Caco-2 (cell line): ENCODE data around the gene ANKRD60. TPM values are rescaled to one million over a fixed set of nuclear protein-coding genes. Genes with fewer than 3 reads are reported as not detected.

Experiments
- BruUV-seq: library from RNA; stranded (reverse); fragments of 400-500 nt; replicated peaks from 2 replicates; lab custom pipeline; 2021; lab: Mats Ljungman, UMichigan
- CTCF ChIA-PET: fragments of 300-600 bp; sonication (Branson Sonifier 250); formaldehyde crosslinking; loops from one replicate; lab custom pipeline; 2022; ENCODE audit warnings: antibody characterized with exemption; lab: Charles Lee
- POLR2A ChIA-PET: fragments of 300-600 bp; sonication (Branson Sonifier 250); formaldehyde crosslinking; loops from one replicate; lab custom pipeline; 2022; ENCODE audit warnings: antibody characterized with exemption; lab: Charles Lee
- DNase-seq, 2 experiments: peaks; one replicate each; pipeline versions ENCODE4 v3.0.0 to v3.0.0-alpha.2; 2020 to 2022
- H3K27me3 ChIP-seq: replicated peaks from 2 replicates; pipeline ENCODE4 v1.6.0; 2011; ENCODE audit warnings: low read length; ENCODE audit not compliant: control insufficient read depth, insufficient read depth
- H3K36me3 ChIP-seq: 2 replicates; pipeline ENCODE4 v1.5.1; 2011; ENCODE audit warnings: low read length; ENCODE audit not compliant: control insufficient read depth, insufficient read depth
- H3K4me1 ChIP-seq: fragments of 250-450 bp; sonication (Bioruptor Pico); 2 replicates; pipeline ENCODE4 v1.5.1; 2020; ENCODE audit warnings: mild to moderate bottlenecking
- H3K4me3 ChIP-seq: 2 replicates; pipeline ENCODE4 v1.5.1; 2011; ENCODE audit warnings: low read depth, mild to moderate bottlenecking, control low read depth, low read length
- H3K9me3 ChIP-seq: fragments of 250-450 bp; sonication (Bioruptor Pico); 2 replicates; pipeline ENCODE4 v1.5.1; 2020; ENCODE audit warnings: mild to moderate bottlenecking, moderate library complexity
- H3K27ac Mint-ChIP-seq: one replicate; pipeline ENCODE4 v1.8.0; 2022; ENCODE audit warnings: mixed read lengths; ENCODE audit not compliant: unreplicated experiment
- H3K27me3 Mint-ChIP-seq: one replicate; pipeline ENCODE4 v1.8.0; 2022; ENCODE audit warnings: mixed read lengths; ENCODE audit not compliant: insufficient read depth, unreplicated experiment
- H3K36me3 Mint-ChIP-seq: one replicate; pipeline ENCODE4 v1.8.0; 2022; ENCODE audit warnings: mild to moderate bottlenecking, mixed read lengths; ENCODE audit not compliant: insufficient read depth, unreplicated experiment
- H3K4me1 Mint-ChIP-seq: one replicate; pipeline ENCODE4 v1.8.0; 2022; ENCODE audit warnings: low read depth, mixed read lengths; ENCODE audit not compliant: unreplicated experiment
- H3K4me3 Mint-ChIP-seq: one replicate; pipeline ENCODE4 v1.8.0; 2022; ENCODE audit warnings: mild to moderate bottlenecking, moderate library complexity, mixed read lengths; ENCODE audit not compliant: unreplicated experiment
- H3K9me3 Mint-ChIP-seq: one replicate; pipeline ENCODE4 v1.8.0; 2022; ENCODE audit warnings: mixed read lengths; ENCODE audit not compliant: unreplicated experiment
- intact Hi-C: fragments of 100-400 bp; cut with micrococcal nuclease; formaldehyde crosslinking; loops from one replicate; pipeline ENCODE4 v1.10.0; 2022; ENCODE audit not compliant: unreplicated experiment
- total RNA-seq: library from RNA; stranded (reverse); gene quantifications from 2 replicates; pipeline ENCODE4 v1.2.3, GENCODE V29; 2022
- TF ChIP-seq, protein P1 (sequence below), 2 experiments: fragments of 200-600 bp in 1 of 2; IDR thresholded peaks; 1 replicate in 1 of 2; 2 replicates in 1 of 2; pipeline versions ENCODE4 v1.5.1 to v1.8.0; 2011 to 2022; ENCODE audit warnings: antibody characterized with exemption in 1 of 2, control low read depth in 1 of 2, inconsistent platforms in 1 of 2, low read depth in 1 of 2, low read length in 1 of 2, mild to moderate bottlenecking in 1 of 2, moderate library complexity in 1 of 2; ENCODE audit not compliant: insufficient read depth in 1 of 2, severe bottlenecking in 1 of 2, unreplicated experiment in 1 of 2

The ANKRD60 gene
- total RNA-seq, 1 experiment from 2014 or later = not detected

GRCh38 chr20:58202044-58202443 lies 26.4 kb downstream of the ANKRD60 start:
- Histone ChIP-seq H3K9me3 (0 out of 2 replicates have a peak, but pooled peaks cover 3% of the 10 kb centered on the region), H3K4me1 (no peaks in the 10 kb centered on the region), H3K36me3 (no peaks in the 10 kb centered on the region), H3K27me3 (peaks cover 1% of the 10 kb centered on the region; the same call in 1 of the 2 replicates), H3K4me3 (no peak overlapping the region)
- Mint-ChIP-seq H3K36me3 (peaks cover 2% of the 10 kb centered on the region), H3K27ac (no peak overlapping the region), H3K9me3 (peaks cover 5% of the 10 kb centered on the region), H3K27me3 (peaks cover 25% of the 10 kb centered on the region), H3K4me3 (no peak overlapping the region), H3K4me1 (no peaks in the 10 kb centered on the region)
- CTCF ChIA-PET = interaction anchor here (1.1 kb wide), 1 partner anchor 579 kb away, joined by 3 read pairs; no protein-coding TSS in a partner anchor
- POLR2A ChIA-PET = no interaction called here
- TF ChIP-seq, protein P1, sequence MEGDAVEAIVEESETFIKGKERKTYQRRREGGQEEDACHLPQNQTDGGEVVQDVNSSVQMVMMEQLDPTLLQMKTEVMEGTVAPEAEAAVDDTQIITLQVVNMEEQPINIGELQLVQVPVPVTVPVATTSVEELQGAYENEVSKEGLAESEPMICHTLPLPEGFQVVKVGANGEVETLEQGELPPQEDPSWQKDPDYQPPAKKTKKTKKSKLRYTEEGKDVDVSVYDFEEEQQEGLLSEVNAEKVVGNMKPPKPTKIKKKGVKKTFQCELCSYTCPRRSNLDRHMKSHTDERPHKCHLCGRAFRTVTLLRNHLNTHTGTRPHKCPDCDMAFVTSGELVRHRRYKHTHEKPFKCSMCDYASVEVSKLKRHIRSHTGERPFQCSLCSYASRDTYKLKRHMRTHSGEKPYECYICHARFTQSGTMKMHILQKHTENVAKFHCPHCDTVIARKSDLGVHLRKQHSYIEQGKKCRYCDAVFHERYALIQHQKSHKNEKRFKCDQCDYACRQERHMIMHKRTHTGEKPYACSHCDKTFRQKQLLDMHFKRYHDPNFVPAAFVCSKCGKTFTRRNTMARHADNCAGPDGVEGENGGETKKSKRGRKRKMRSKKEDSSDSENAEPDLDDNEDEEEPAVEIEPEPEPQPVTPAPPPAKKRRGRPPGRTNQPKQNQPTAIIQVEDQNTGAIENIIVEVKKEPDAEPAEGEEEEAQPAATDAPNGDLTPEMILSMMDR (IDR thresholded peaks at IDR 0.05; ENCODE audit: insufficient read depth in 1 of 2, low read depth in 1 of 2, low read length in 1 of 2, severe bottlenecking in 1 of 2, unreplicated experiment in 1 of 2) = no peak
- no peak for DNase-seq
- no TSS peak for BruUV-seq
- intact Hi-C loops = no loop called here

- no peaks in the 10 kb centered on the region for H3K4me1 ChIP-seq
- Mint-ChIP-seq H3K27ac (no peak overlapping the region), H3K4me3 (no peak overlapping the region), H3K4me1 (no peaks in the 10 kb centered on the region), H3K36me3 (peaks cover 7% of the 10 kb centered on the region), H3K9me3 (peaks cover 9% of the 10 kb centered on the region), H3K27me3 (peaks cover 25% of the 10 kb centered on the region)
- H3K27me3 ChIP-seq = peaks cover 1% of the 10 kb centered on the region; the same call in 1 of the 2 replicates
- DNase-seq = no peak
- 0 out of 2 replicates have a peak, but pooled peaks cover 3% of the 10 kb centered on the region for H3K9me3 ChIP-seq
- intact Hi-C loops = no loop called here
- TF ChIP-seq, protein P1 (IDR thresholded peaks at IDR 0.05; ENCODE audit: insufficient read depth in 1 of 2, low read depth in 1 of 2, low read length in 1 of 2, severe bottlenecking in 1 of 2, unreplicated experiment in 1 of 2) = no peak
- ChIA-PET CTCF (interaction anchor here (0.7 to 1.1 kb wide), 2 partner anchors 263 to 579 kb away, joined by 3 read pairs; no protein-coding TSS in a partner anchor), POLR2A (no interaction called here)
- H3K4me3 ChIP-seq = no peak overlapping the region
- BruUV-seq = no TSS peak
- H3K36me3 ChIP-seq = no peaks in the 10 kb centered on the region
Measured at GRCh38 chr20:58201616-58202015, 26.8 kb downstream of the ANKRD60 start.

- intact Hi-C loops = no loop called here
- BruUV-seq = no TSS peak
- Mint-ChIP-seq H3K9me3 (peaks cover 21% of the 10 kb centered on the region), H3K27ac (no peak overlapping the region), H3K36me3 (peaks cover 7% of the 10 kb centered on the region), H3K4me1 (no peaks in the 10 kb centered on the region), H3K4me3 (no peak overlapping the region), H3K27me3 (peaks cover 12% of the 10 kb centered on the region)
- Histone ChIP-seq H3K4me1 (no peaks in the 10 kb centered on the region), H3K36me3 (no peaks in the 10 kb centered on the region), H3K27me3 (0 out of 2 replicates have a peak, but pooled peaks cover 1% of the 10 kb centered on the region), H3K4me3 (no peak overlapping the region), H3K9me3 (peaks cover 8% of the 10 kb centered on the region; the same call in 1 of the 2 replicates)
- ChIA-PET CTCF (no interaction called here), POLR2A (no interaction called here)
- TF ChIP-seq, protein P1 (IDR thresholded peaks at IDR 0.05; ENCODE audit: insufficient read depth in 1 of 2, low read depth in 1 of 2, low read length in 1 of 2, severe bottlenecking in 1 of 2, unreplicated experiment in 1 of 2) = no peak
- no peak for DNase-seq
Measured at GRCh38 chr20:58199469-58199868, 29.0 kb downstream of the ANKRD60 start.
